Activated naive CD8-positive, alpha-beta T cell treated with anti-CD3 and anti-CD28 coated beads, Interleukin-2, amount 10 ng/mL, durations not matched to agents 7 days and 5 days (primary cell): ENCODE results near the gene SHISA9. TPM values are rescaled to one million over a fixed set of nuclear protein-coding genes. Genes with fewer than 3 reads are reported as not detected.

Source experiments
- ATAC-seq: fragments of 150-1000 bp; cut with Tn5 transposase; one replicate; pipeline ENCODE4 v1.10.0; 2021; ENCODE audit warnings: low read depth, moderate library complexity
- POLR2A ChIA-PET: fragments of 350-600 bp; sonication (Branson Sonifier 250); formaldehyde crosslinking; loops from one replicate; lab custom pipeline; 2021; ENCODE audit warnings: antibody characterized with exemption; lab: Charles Lee
- DNase-seq: peaks from one replicate; pipeline ENCODE4 v3.0.0; 2021
- H3K27ac Mint-ChIP-seq: one replicate; pipeline ENCODE4 v1.8.0; 2022; ENCODE audit warnings: mild to moderate bottlenecking, mixed read lengths
- H3K27me3 Mint-ChIP-seq: one replicate; pipeline ENCODE4 v1.8.0; 2022; ENCODE audit warnings: mild to moderate bottlenecking, moderate library complexity, mixed read lengths
- H3K36me3 Mint-ChIP-seq: one replicate; pipeline ENCODE4 v1.8.0; 2021; ENCODE audit warnings: mild to moderate bottlenecking, mixed read lengths
- H3K4me1 Mint-ChIP-seq: one replicate; pipeline ENCODE4 v1.8.0; 2021; ENCODE audit warnings: mixed read lengths
- H3K4me3 Mint-ChIP-seq: one replicate; pipeline ENCODE4 v1.8.0; 2022; ENCODE audit warnings: mild to moderate bottlenecking, moderate library complexity, mixed read lengths
- H3K9me3 Mint-ChIP-seq: one replicate; pipeline ENCODE4 v1.8.0; 2021; ENCODE audit warnings: mixed read lengths
- total RNA-seq, 2 experiments: library from RNA; stranded (reverse); gene quantifications; one replicate each; pipeline ENCODE4 v1.2.3, GENCODE V29; 2021

SHISA9 gene
- total RNA-seq, 2 experiments from 2014 or later, result not detected

- H3K4me1 Mint-ChIP-seq, result no peaks in the 10 kb centered on the region
- no peak for ATAC-seq
- H3K9me3 Mint-ChIP-seq, result peaks cover 2% of the 10 kb centered on the region
- no peak overlapping the region for H3K27ac Mint-ChIP-seq
- POLR2A ChIA-PET, result no interaction called here
- no peaks in the 10 kb centered on the region for H3K27me3 Mint-ChIP-seq
- H3K36me3 Mint-ChIP-seq, result no peaks in the 10 kb centered on the region
- no peak overlapping the region for H3K4me3 Mint-ChIP-seq
- DNase-seq, result no peak
These were observed 210.3 kb downstream of the SHISA9 start for GRCh38 chr16:13111747-13112146.

- Mint-ChIP-seq H3K4me1 (no peaks in the 10 kb centered on the region), H3K27me3 (no peaks in the 10 kb centered on the region), H3K4me3 (no peak overlapping the region), H3K36me3 (no peaks in the 10 kb centered on the region), H3K27ac (no peak overlapping the region), H3K9me3 (peaks cover 2% of the 10 kb centered on the region)
- DNase-seq, result no peak
- no peak for ATAC-seq
- POLR2A ChIA-PET, result no interaction called here
These were observed 212.3 kb downstream of the SHISA9 start for GRCh38 chr16:13113741-13114140.

GRCh38 chr16:13118091-13118490 lies 216.7 kb downstream of the SHISA9 start:
- H3K9me3 Mint-ChIP-seq, result peaks cover 2% of the 10 kb centered on the region
- DNase-seq, result no peak
- H3K27me3 Mint-ChIP-seq, result no peaks in the 10 kb centered on the region
- H3K4me1 Mint-ChIP-seq, result no peaks in the 10 kb centered on the region
- POLR2A ChIA-PET, result interaction anchor here (0.6 kb wide), 1 partner anchor 265 kb away, joined by 4 read pairs; no protein-coding TSS in a partner anchor
- H3K4me3 Mint-ChIP-seq, result no peak overlapping the region
- H3K27ac Mint-ChIP-seq, result no peak overlapping the region
- no peak for ATAC-seq
- no peaks in the 10 kb centered on the region for H3K36me3 Mint-ChIP-seq

- Mint-ChIP-seq H3K27ac (no peak overlapping the region), H3K4me3 (no peak overlapping the region), H3K9me3 (peaks cover 2% of the 10 kb centered on the region), H3K27me3 (no peaks in the 10 kb centered on the region), H3K4me1 (no peaks in the 10 kb centered on the region), H3K36me3 (no peaks in the 10 kb centered on the region)
- DNase-seq (no peak), ATAC-seq (no peak)
- POLR2A ChIA-PET, result no interaction called here
These were observed 218.7 kb downstream of the SHISA9 start for GRCh38 chr16:13120091-13120490.

GRCh38 chr16:13120557-13120956 lies 219.2 kb downstream of the SHISA9 start:
- Mint-ChIP-seq H3K27me3 (no peaks in the 10 kb centered on the region), H3K36me3 (no peaks in the 10 kb centered on the region), H3K27ac (no peak overlapping the region), H3K4me3 (no peak overlapping the region), H3K9me3 (peaks cover 2% of the 10 kb centered on the region), H3K4me1 (no peaks in the 10 kb centered on the region)
- POLR2A ChIA-PET, result no interaction called here
- DNase-seq (no peak), ATAC-seq (no peak)

GRCh38 chr16:13123991-13124390 lies 222.6 kb downstream of the SHISA9 start:
- Mint-ChIP-seq H3K4me3 (no peak overlapping the region), H3K27ac (no peak overlapping the region), H3K27me3 (peaks cover 3% of the 10 kb centered on the region), H3K9me3 (no peaks in the 10 kb centered on the region), H3K36me3 (no peaks in the 10 kb centered on the region), H3K4me1 (no peaks in the 10 kb centered on the region)
- ATAC-seq (no peak), DNase-seq (no peak)
- POLR2A ChIA-PET, result no interaction called here

GRCh38 chr16:13127144-13127543 lies 225.7 kb downstream of the SHISA9 start:
- Mint-ChIP-seq H3K27ac (no peak overlapping the region), H3K4me1 (no peaks in the 10 kb centered on the region), H3K27me3 (peaks cover 3% of the 10 kb centered on the region), H3K9me3 (no peaks in the 10 kb centered on the region), H3K36me3 (no peaks in the 10 kb centered on the region), H3K4me3 (no peak overlapping the region)
- POLR2A ChIA-PET, result no interaction called here
- DNase-seq (no peak), ATAC-seq (no peak)

- DNase-seq (no peak), ATAC-seq (no peak)
- no peak overlapping the region for H3K27ac Mint-ChIP-seq
- peaks cover 7% of the 10 kb centered on the region for H3K9me3 Mint-ChIP-seq
- no peaks in the 10 kb centered on the region for H3K4me1 Mint-ChIP-seq
- H3K36me3 Mint-ChIP-seq, result no peaks in the 10 kb centered on the region
- peaks cover 3% of the 10 kb centered on the region for H3K27me3 Mint-ChIP-seq
- H3K4me3 Mint-ChIP-seq, result no peak overlapping the region
- POLR2A ChIA-PET, result no interaction called here
These were observed 229.2 kb downstream of the SHISA9 start for GRCh38 chr16:13130586-13130985.

- POLR2A ChIA-PET, result no interaction called here
- no peaks in the 10 kb centered on the region for H3K27me3 Mint-ChIP-seq
- no peaks in the 10 kb centered on the region for H3K36me3 Mint-ChIP-seq
- no peak for DNase-seq
- no peak overlapping the region for H3K4me3 Mint-ChIP-seq
- H3K27ac Mint-ChIP-seq, result no peak overlapping the region
- no peak for ATAC-seq
- H3K9me3 Mint-ChIP-seq, result peaks cover 7% of the 10 kb centered on the region
- H3K4me1 Mint-ChIP-seq, result no peaks in the 10 kb centered on the region
These were observed 233.4 kb downstream of the SHISA9 start for GRCh38 chr16:13134836-13135235.

- Mint-ChIP-seq H3K9me3 (peaks cover 9% of the 10 kb centered on the region), H3K27ac (no peak overlapping the region), H3K36me3 (no peaks in the 10 kb centered on the region), H3K4me1 (no peaks in the 10 kb centered on the region), H3K4me3 (no peak overlapping the region), H3K27me3 (no peaks in the 10 kb centered on the region)
- ATAC-seq, result no peak
- POLR2A ChIA-PET, result no interaction called here
- no peak for DNase-seq
These were observed 235.5 kb downstream of the SHISA9 start for GRCh38 chr16:13136901-13137300.

GRCh38 chr16:13138528-13138927 lies 237.1 kb downstream of the SHISA9 start:
- H3K36me3 Mint-ChIP-seq, result no peaks in the 10 kb centered on the region
- H3K4me1 Mint-ChIP-seq, result no peaks in the 10 kb centered on the region
- H3K27ac Mint-ChIP-seq, result no peak overlapping the region
- H3K27me3 Mint-ChIP-seq, result no peaks in the 10 kb centered on the region
- ATAC-seq (no peak), DNase-seq (no peak)
- H3K9me3 Mint-ChIP-seq, result peaks cover 8% of the 10 kb centered on the region
- POLR2A ChIA-PET, result no interaction called here
- no peak overlapping the region for H3K4me3 Mint-ChIP-seq

- Mint-ChIP-seq H3K9me3 (peaks cover 2% of the 10 kb centered on the region), H3K27me3 (no peaks in the 10 kb centered on the region), H3K36me3 (no peaks in the 10 kb centered on the region), H3K4me3 (no peak overlapping the region), H3K4me1 (no peaks in the 10 kb centered on the region), H3K27ac (no peak overlapping the region)
- ATAC-seq, result no peak
- no peak for DNase-seq
- POLR2A ChIA-PET, result no interaction called here
These were observed 238.4 kb downstream of the SHISA9 start for GRCh38 chr16:13139661-13140241.

- Mint-ChIP-seq H3K27me3 (no peaks in the 10 kb centered on the region), H3K36me3 (no peaks in the 10 kb centered on the region), H3K9me3 (peaks cover 2% of the 10 kb centered on the region), H3K4me3 (no peak overlapping the region), H3K27ac (no peak overlapping the region), H3K4me1 (no peaks in the 10 kb centered on the region)
- POLR2A ChIA-PET, result no interaction called here
- ATAC-seq, result no peak
- DNase-seq, result no peak
These were observed 242.2 kb downstream of the SHISA9 start for GRCh38 chr16:13143551-13143950.

GRCh38 chr16:13146829-13147228 lies 245.4 kb downstream of the SHISA9 start:
- DNase-seq, result no peak
- Mint-ChIP-seq H3K9me3 (no peaks in the 10 kb centered on the region), H3K27ac (no peak overlapping the region), H3K4me1 (no peaks in the 10 kb centered on the region), H3K36me3 (no peaks in the 10 kb centered on the region), H3K27me3 (no peaks in the 10 kb centered on the region), H3K4me3 (no peak overlapping the region)
- POLR2A ChIA-PET, result interaction anchor here (0.6 kb wide), 1 partner anchor 723 kb away, joined by 3 read pairs; no protein-coding TSS in a partner anchor
- ATAC-seq, result no peak
